Esophagus squamous epithelium (tissue), 4 donors: ENCODE measurements around the gene ARRB1.

Experiments used
- POLR2A ChIP-seq, 4 donors: fragments of 450-650 bp; IDR thresholded peaks; one replicate each; pipeline ENCODE4 v1.6.1; 2017; ENCODE audit warnings: antibody characterized with exemption in 4 of 4, mild to moderate bottlenecking in 4 of 4, moderate library complexity in 3 of 4
- TF ChIP-seq, protein P1 (sequence below), 6 experiments: fragments of 450-650 bp in 4 of 6; fragments of 200-600 bp in 2 of 6; sonication (generic) in 2 of 6; IDR thresholded peaks; one replicate each; pipeline ENCODE4 v1.5.1; 2016 to 2019; ENCODE audit warnings: antibody characterized with exemption in 6 of 6, mild to moderate bottlenecking in 4 of 6, moderate library complexity in 4 of 6

DNA sequence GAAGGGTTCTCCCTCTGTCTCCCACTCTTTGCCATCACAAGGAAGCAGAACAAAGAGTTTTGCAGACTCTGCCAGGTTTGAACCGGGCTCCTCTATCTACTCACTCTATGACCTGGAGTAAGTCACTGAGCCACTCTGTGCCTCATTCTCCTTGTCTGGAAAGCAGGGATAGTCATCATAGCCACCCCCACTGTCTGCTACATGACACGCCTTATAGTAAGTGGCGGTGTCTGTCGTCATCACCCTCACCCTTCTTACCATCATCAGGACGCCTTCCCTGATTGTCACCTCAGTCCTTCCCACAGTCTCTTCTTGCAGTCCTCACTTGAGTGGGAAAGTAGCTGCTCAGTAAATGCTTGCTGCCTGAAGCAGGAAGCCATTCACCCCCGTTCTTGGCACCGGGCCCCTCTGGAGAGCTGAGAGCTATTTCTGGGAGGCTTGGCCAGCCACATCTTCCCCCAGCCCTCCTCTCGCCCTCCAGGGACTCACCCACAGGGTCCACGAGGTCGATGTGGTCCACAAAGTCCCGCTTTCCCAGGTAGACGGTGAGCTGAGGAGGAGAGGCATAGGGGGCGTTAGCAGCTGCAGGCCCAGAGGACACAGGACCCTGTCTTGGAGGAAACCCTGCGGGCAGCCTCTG is 64.5 kb downstream of the ARRB1 start:
- TF ChIP-seq, protein P1, sequence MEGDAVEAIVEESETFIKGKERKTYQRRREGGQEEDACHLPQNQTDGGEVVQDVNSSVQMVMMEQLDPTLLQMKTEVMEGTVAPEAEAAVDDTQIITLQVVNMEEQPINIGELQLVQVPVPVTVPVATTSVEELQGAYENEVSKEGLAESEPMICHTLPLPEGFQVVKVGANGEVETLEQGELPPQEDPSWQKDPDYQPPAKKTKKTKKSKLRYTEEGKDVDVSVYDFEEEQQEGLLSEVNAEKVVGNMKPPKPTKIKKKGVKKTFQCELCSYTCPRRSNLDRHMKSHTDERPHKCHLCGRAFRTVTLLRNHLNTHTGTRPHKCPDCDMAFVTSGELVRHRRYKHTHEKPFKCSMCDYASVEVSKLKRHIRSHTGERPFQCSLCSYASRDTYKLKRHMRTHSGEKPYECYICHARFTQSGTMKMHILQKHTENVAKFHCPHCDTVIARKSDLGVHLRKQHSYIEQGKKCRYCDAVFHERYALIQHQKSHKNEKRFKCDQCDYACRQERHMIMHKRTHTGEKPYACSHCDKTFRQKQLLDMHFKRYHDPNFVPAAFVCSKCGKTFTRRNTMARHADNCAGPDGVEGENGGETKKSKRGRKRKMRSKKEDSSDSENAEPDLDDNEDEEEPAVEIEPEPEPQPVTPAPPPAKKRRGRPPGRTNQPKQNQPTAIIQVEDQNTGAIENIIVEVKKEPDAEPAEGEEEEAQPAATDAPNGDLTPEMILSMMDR (IDR thresholded peaks at IDR 0.05) = no peak
- TF ChIP-seq POLR2A (IDR thresholded peaks at IDR 0.05) = no peak
